ENCODE results near the gene PREX1. TPM values are rescaled to one million over a fixed set of nuclear protein-coding genes. Genes with fewer than 3 reads are reported as not detected.

The PREX1 gene
- polyA plus RNA-seq, 1 of the 3 experiments (the other 2 are of a cell fraction): 5.3 TPM

DNA sequence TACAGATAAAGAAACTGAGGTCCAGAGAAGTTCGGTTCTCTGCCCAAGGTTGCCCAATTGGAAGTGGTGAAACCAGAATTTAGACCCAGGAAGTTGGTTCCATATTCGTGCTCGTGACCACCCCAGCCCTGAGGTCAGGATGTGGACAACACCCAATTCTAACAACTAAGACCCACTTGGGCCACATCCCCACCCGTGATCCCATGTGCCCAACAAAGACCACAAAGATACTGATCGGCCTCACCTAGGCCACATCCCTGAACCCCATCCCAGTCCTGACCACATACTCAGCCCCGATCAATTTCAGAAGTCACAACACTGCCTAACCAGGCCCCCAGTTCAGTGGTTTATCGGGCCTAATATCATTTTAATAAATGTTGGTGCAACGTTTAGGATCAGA, 138.4 kb downstream of the PREX1 start:
- WGBS (ENCODE audit: low lambda C conversion rate): 74% methylated on average over 5 of the region's 8 CpGs
- Histone ChIP-seq H3K4me3 (ENCODE audit: low read depth in 2 of 2, low read length in 1 of 2) (no peak overlapping the region), H3K4me2 (no peak overlapping the region), H2AFZ (ENCODE audit: low read depth) (no peak overlapping the region), H3K9ac (no peak overlapping the region), H3K36me3 (replicated peaks in 1 of 2; ENCODE audit: control insufficient read depth in 1 of 2, insufficient read depth in 2 of 2, low read length in 1 of 2) (no peaks in the 10 kb centered on the region), H3K9me2 (no peaks in the 10 kb centered on the region), H3K27me3 (ENCODE audit: insufficient read depth) (no peaks in the 10 kb centered on the region), H3F3A (replicated peaks; ENCODE audit: insufficient read depth) (no peaks in the 10 kb centered on the region), H3K4me1 (ENCODE audit: control insufficient read depth in 1 of 2, insufficient read depth in 2 of 2, low read depth in 1 of 2, low read length in 1 of 2) (peaks cover 28 to 31% of the 10 kb centered on the region in 2 experiments), H4K20me1 (ENCODE audit: insufficient read depth) (no peaks in the 10 kb centered on the region), H3K27ac (ENCODE audit: low read depth in 2 of 2, low read length in 1 of 2) (no peak overlapping the region), H3K79me2 (ENCODE audit: insufficient read depth) (no peaks in the 10 kb centered on the region), H3K9me3 (no peaks in the 10 kb centered on the region)
- POLR2A ChIA-PET: no interaction called here
- DNase-seq: no peak
- TF ChIP-seq TAF1 (IDR thresholded peaks at IDR 0.05; ENCODE audit: borderline replicate concordance, low read depth, low read length) (no peak), MXI1 (IDR thresholded peaks at IDR 0.05; ENCODE audit: low read depth, low read length) (no peak), FOXJ3 (CRISPR knock-in tag; IDR thresholded peaks at IDR 0.05) (no peak), GATA2 (CRISPR knock-in tag; IDR thresholded peaks at IDR 0.05) (no peak), USF1 (IDR thresholded peaks at IDR 0.05; ENCODE audit: borderline replicate concordance, low read depth) (no peak), MEF2A (IDR thresholded peaks at IDR 0.05; ENCODE audit: borderline replicate concordance, low read depth) (no peak), POLR2AphosphoS5 (IDR thresholded peaks at IDR 0.05; ENCODE audit: low read depth, low read length) (no peak), RAD21 (IDR thresholded peaks at IDR 0.05; ENCODE audit: low read length) (no peak), TEAD4 (IDR thresholded peaks at IDR 0.05; ENCODE audit: borderline replicate concordance, insufficient read depth) (no peak), JUND (IDR thresholded peaks at IDR 0.05) (no peak), RFX5 (IDR thresholded peaks at IDR 0.05; ENCODE audit: low read length) (no peak), ELF1 (IDR thresholded peaks at IDR 0.05) (no peak), SMC3 (IDR thresholded peaks at IDR 0.05; ENCODE audit: low read depth, low read length) (no peak), RCOR1 (IDR thresholded peaks at IDR 0.05; ENCODE audit: low read length) (no peak)
- TF ChIP-seq, protein P1, sequence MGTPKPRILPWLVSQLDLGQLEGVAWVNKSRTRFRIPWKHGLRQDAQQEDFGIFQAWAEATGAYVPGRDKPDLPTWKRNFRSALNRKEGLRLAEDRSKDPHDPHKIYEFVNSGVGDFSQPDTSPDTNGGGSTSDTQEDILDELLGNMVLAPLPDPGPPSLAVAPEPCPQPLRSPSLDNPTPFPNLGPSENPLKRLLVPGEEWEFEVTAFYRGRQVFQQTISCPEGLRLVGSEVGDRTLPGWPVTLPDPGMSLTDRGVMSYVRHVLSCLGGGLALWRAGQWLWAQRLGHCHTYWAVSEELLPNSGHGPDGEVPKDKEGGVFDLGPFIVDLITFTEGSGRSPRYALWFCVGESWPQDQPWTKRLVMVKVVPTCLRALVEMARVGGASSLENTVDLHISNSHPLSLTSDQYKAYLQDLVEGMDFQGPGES (IDR thresholded peaks at IDR 0.05; ENCODE audit: low read depth, low read length): no peak
- TF ChIP-seq, protein P2, sequence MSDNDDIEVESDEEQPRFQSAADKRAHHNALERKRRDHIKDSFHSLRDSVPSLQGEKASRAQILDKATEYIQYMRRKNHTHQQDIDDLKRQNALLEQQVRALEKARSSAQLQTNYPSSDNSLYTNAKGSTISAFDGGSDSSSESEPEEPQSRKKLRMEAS (IDR thresholded peaks at IDR 0.05; ENCODE audit: low read depth): no peak
- CTCF ChIA-PET: no interaction called here

DNA sequence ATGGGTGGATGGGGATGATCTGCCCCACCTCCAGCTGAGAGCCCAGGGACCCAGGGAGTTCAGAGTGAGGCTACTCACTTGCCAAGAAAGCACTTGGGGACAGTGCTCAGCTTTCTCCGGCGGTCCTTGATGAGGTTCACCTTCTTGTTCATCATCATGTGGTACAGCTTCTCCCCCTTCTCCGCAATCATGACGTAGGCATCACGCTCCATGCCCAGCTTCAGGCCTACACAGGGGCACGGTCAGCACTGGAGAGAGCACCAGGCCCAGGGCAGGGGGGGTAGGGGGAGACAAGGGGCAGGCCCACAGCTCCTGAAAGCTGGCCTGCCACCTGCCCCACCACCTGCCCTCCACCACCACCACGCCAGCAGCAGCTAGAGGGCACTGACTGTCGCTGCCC, 139.2 kb downstream of the PREX1 start:
- 92% methylated on average over 6 of the region's 8 CpGs for WGBS (ENCODE audit: low lambda C conversion rate)
- Histone ChIP-seq H3K9me2 (no peaks in the 10 kb centered on the region), H3K9me3 (no peaks in the 10 kb centered on the region), H4K20me1 (ENCODE audit: insufficient read depth) (no peaks in the 10 kb centered on the region), H3K36me3 (replicated peaks in 1 of 2; ENCODE audit: control insufficient read depth in 1 of 2, insufficient read depth in 2 of 2, low read length in 1 of 2) (no peaks in the 10 kb centered on the region), H3K4me1 (ENCODE audit: control insufficient read depth in 1 of 2, insufficient read depth in 2 of 2, low read depth in 1 of 2, low read length in 1 of 2) (peaks cover 35 to 39% of the 10 kb centered on the region in 2 experiments), H3K27me3 (ENCODE audit: insufficient read depth) (no peaks in the 10 kb centered on the region), H3K4me2 (no peak overlapping the region), H3K4me3 (ENCODE audit: low read depth in 2 of 2, low read length in 1 of 2) (no peak overlapping the region), H3F3A (replicated peaks; ENCODE audit: insufficient read depth) (no peaks in the 10 kb centered on the region), H3K27ac (ENCODE audit: low read depth in 2 of 2, low read length in 1 of 2) (no peak overlapping the region), H3K9ac (no peak overlapping the region), H3K79me2 (ENCODE audit: insufficient read depth) (no peaks in the 10 kb centered on the region), H2AFZ (ENCODE audit: low read depth) (no peak overlapping the region)
- ChIA-PET CTCF (interaction anchor here (1.1 kb wide), 1 partner anchor 31 kb away, joined by 8 read pairs; no protein-coding TSS in a partner anchor), POLR2A (interaction anchor here (1.1 kb wide), 1 partner anchor 103 kb away, joined by 3 read pairs; no protein-coding TSS in a partner anchor)
- DNase-seq: no peak
- TF ChIP-seq RCOR1 (IDR thresholded peaks at IDR 0.05; ENCODE audit: low read length) (no peak), GATA2 (CRISPR knock-in tag; IDR thresholded peaks at IDR 0.05) (no peak), TAF1 (IDR thresholded peaks at IDR 0.05; ENCODE audit: borderline replicate concordance, low read depth, low read length) (no peak), TCF12 (IDR thresholded peaks at IDR 0.05) (no peak), RAD21 (IDR thresholded peaks at IDR 0.05; ENCODE audit: low read length) (no peak), SMC3 (IDR thresholded peaks at IDR 0.05; ENCODE audit: low read depth, low read length) (no peak), POLR2AphosphoS5 (IDR thresholded peaks at IDR 0.05; ENCODE audit: low read depth, low read length) (no peak), YY1 (IDR thresholded peaks at IDR 0.05; ENCODE audit: low read depth) (no peak), EZH2phosphoT487 (IDR thresholded peaks at IDR 0.05; ENCODE audit: borderline replicate concordance, low read depth) (no peak), USF1 (IDR thresholded peaks at IDR 0.05; ENCODE audit: borderline replicate concordance, low read depth) (no peak), FOXJ3 (CRISPR knock-in tag; IDR thresholded peaks at IDR 0.05) (no peak), GABPA (IDR thresholded peaks at IDR 0.05; ENCODE audit: low read depth) (no peak)
- TF ChIP-seq, protein P3, sequence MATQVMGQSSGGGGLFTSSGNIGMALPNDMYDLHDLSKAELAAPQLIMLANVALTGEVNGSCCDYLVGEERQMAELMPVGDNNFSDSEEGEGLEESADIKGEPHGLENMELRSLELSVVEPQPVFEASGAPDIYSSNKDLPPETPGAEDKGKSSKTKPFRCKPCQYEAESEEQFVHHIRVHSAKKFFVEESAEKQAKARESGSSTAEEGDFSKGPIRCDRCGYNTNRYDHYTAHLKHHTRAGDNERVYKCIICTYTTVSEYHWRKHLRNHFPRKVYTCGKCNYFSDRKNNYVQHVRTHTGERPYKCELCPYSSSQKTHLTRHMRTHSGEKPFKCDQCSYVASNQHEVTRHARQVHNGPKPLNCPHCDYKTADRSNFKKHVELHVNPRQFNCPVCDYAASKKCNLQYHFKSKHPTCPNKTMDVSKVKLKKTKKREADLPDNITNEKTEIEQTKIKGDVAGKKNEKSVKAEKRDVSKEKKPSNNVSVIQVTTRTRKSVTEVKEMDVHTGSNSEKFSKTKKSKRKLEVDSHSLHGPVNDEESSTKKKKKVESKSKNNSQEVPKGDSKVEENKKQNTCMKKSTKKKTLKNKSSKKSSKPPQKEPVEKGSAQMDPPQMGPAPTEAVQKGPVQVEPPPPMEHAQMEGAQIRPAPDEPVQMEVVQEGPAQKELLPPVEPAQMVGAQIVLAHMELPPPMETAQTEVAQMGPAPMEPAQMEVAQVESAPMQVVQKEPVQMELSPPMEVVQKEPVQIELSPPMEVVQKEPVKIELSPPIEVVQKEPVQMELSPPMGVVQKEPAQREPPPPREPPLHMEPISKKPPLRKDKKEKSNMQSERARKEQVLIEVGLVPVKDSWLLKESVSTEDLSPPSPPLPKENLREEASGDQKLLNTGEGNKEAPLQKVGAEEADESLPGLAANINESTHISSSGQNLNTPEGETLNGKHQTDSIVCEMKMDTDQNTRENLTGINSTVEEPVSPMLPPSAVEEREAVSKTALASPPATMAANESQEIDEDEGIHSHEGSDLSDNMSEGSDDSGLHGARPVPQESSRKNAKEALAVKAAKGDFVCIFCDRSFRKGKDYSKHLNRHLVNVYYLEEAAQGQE (IDR thresholded peaks at IDR 0.05; ENCODE audit: low read depth, low read length): no peak
